Astrocyte (in vitro differentiated cells and primary cell): ENCODE results near the gene KRT82.

Source experiments
- CTCF ChIP-seq: IDR thresholded peaks from 2 replicates; pipeline ENCODE4 v1.5.1; 2011; ENCODE audit warnings: low read depth, mild to moderate bottlenecking, inconsistent platforms, low read length, moderate library complexity; ENCODE audit not compliant: insufficient read depth
- EZH2 ChIP-seq: IDR thresholded peaks from 2 replicates; pipeline ENCODE4 v1.6.1; 2012; ENCODE audit warnings: mild to moderate bottlenecking, low read length, inconsistent platforms; ENCODE audit not compliant: insufficient read depth

GRCh38 chr12:52398176-52398575, 8.0 kb downstream of the KRT82 start:
- TF ChIP-seq CTCF (no peak), EZH2 (no peak)
